Measurements from ENCODE around the gene HDAC5. TPM values are rescaled to one million over a fixed set of nuclear protein-coding genes. Genes with fewer than 3 reads are reported as not detected.

The HDAC5 gene
- total and polyA plus RNA-seq, 2 of the 8 experiments (the other 6 are each of a cell fraction or from before 2014, with no cell fraction given), result 48.5 to 54.4 TPM

DNA sequence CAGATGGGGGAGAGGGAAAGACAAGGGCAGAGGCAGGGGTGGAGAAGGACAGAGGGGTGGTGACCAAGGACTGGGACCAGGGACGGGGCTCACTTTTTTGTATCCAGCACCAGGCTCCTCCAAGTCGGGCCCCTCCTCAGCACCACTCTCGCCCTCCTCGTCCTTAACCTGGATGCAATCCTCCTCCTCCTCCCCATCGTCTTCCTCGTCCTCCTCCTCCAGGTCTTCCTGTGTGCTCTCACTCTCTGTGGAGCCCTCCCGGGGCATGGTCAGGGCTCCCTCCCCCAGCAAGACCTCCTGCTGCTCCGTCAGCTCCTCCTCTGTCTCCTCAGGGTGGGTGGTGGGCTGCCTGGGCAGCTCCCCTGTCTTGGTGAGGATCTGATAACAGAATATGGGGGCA, 36.1 kb downstream of the HDAC5 start:
- Histone ChIP-seq H3K27ac (ENCODE audit: low read depth, low read length) (peak overlapping the region; percentile 70; the same call in 1 of the 2 replicates), H2BK20ac (ENCODE audit: low read length) (no peak overlapping the region; the same call in 1 of the 2 replicates), H3K23me2 (ENCODE audit: low read depth, low read length) (peaks cover 4% of the 10 kb centered on the region; the same call in 1 of the 2 replicates), H3K18ac (ENCODE audit: extremely low read depth, low read length) (peak overlapping the region; percentile 71), H3K9ac (replicated peaks in 1 of 4; ENCODE audit: extremely low read depth in 1 of 4, low read depth in 3 of 4, low read length in 3 of 4) (peak overlapping the region in 3 of 4 experiments; percentile 1 to 62 (median 4); a peak in 1 of 7 replicates), H2BK120ac (replicated peaks; ENCODE audit: low read depth, low read length) (no peak overlapping the region), H4K20me1 (replicated peaks in 1 of 2; ENCODE audit: control insufficient read depth in 1 of 2, insufficient read depth in 2 of 2, low read length in 2 of 2) (peaks cover 0 to 2% of the 10 kb centered on the region in 2 experiments), H2BK15ac (ENCODE audit: low read length) (peak overlapping the region; percentile 65; the same call in 1 of the 2 replicates), H3K9me3 (ENCODE audit: insufficient read depth in 2 of 2, low read depth in 1 of 2, low read length in 1 of 2) (no peaks in the 10 kb centered on the region), H4K91ac (replicated peaks; ENCODE audit: insufficient read length, low read length) (peak overlapping the region; percentile 97), H3K4me3 (ENCODE audit: extremely low read depth in 1 of 4, insufficient read depth in 2 of 4, low read depth in 3 of 4, low read length in 4 of 4) (peak overlapping the region in 3 of 4 experiments; percentile 19 to 46 (median 24); a peak in 5 of 8 replicates), H4K5ac (ENCODE audit: insufficient read length, low read depth, low read length) (peak overlapping the region; percentile 83), H2BK12ac (ENCODE audit: low read depth, low read length) (peak overlapping the region; percentile 94; the same call in 1 of the 2 replicates), H2AK5ac (ENCODE audit: low read depth, low read length) (peak overlapping the region; percentile 69; the same call in 1 of the 2 replicates), H3K56ac (replicated peaks; ENCODE audit: insufficient read length, low read depth, low read length) (peak overlapping the region; percentile 3), H4K8ac (ENCODE audit: extremely low read depth, insufficient read depth, low read length) (peak overlapping the region; percentile 28; the same call in 1 of the 2 replicates), H3K4ac (replicated peaks; ENCODE audit: insufficient read length, low read depth, low read length) (peak overlapping the region; percentile 27), H3K23ac (ENCODE audit: insufficient read length) (no peak overlapping the region), H3K27me3 (replicated peaks in 1 of 4; ENCODE audit: control insufficient read depth in 3 of 4, extremely low read depth in 1 of 4, insufficient read depth in 3 of 4, low read length in 3 of 4) (no peaks in the 10 kb centered on the region), H3K4me1 (replicated peaks in 1 of 4; ENCODE audit: control insufficient read depth in 3 of 4, insufficient read depth in 4 of 4, low read length in 3 of 4) (peaks cover 3 to 18% (median 12%) of the 10 kb centered on the region in 4 experiments), H3K79me1 (ENCODE audit: low read depth, low read length) (peaks cover 5% of the 10 kb centered on the region; the same call in 1 of the 2 replicates), H3K4me2 (ENCODE audit: insufficient read depth in 1 of 2, low read depth in 2 of 2, low read length in 2 of 2) (peak overlapping the region; percentile 66 to 71), H2AFZ (ENCODE audit: low read length) (no peak overlapping the region), H2BK5ac (ENCODE audit: low read depth, low read length) (peak overlapping the region; percentile 96), H3K79me2 (ENCODE audit: control insufficient read depth in 1 of 2, insufficient read depth in 2 of 2, low read length in 2 of 2) (no peaks in the 10 kb centered on the region), H3K36me3 (ENCODE audit: control insufficient read depth in 2 of 4, insufficient read depth in 4 of 4, low read length in 3 of 4) (peaks cover 5 to 20% (median 16%) of the 10 kb centered on the region in 4 experiments; a peak in 7 of 8 replicates), H3K14ac (ENCODE audit: insufficient read length) (no peak overlapping the region)
- CTCF ChIA-PET (ENCODE audit: partially characterized antibody), result interaction anchor here (0.6 to 34.4 kb wide), 12 partner anchors 9 to 105 kb away, joined by 3 to 638 read pairs (median 4); partner anchors contain the start of genes G6PC3 and HDAC5
- POLR2A ChIA-PET (ENCODE audit: partially characterized antibody), result interaction anchor here (1.1 to 3.6 kb wide), 14 partner anchors 9 to 89 kb away, joined by 3 to 17 read pairs (median 6); partner anchors contain the start of genes G6PC3, HDAC5, LSM12 and TMEM101
- WGBS, 2 experiments (ENCODE audit: extremely low coverage in 1 of 2, insufficient coverage in 1 of 2, insufficient read length in 1 of 2, insufficient replicate concordance in 2 of 2, low coverage in 1 of 2, low lambda C conversion rate in 2 of 2, missing lambda C conversion rate in 1 of 2), result 44% methylated on average over 4 of the region's 8 CpGs; no CpG with 5 or more reads in 1 of the 2 experiments
- DNase-seq (ENCODE audit: low read depth in 1 of 2, low spot score in 2 of 2), result no peak
- no peak for FAIRE-seq
- TF ChIP-seq EGR1 (IDR thresholded peaks at IDR 0.05; ENCODE audit: borderline replicate concordance, low read depth, low read length), result 0 out of 2 replicates have a peak, but pooled peaks have one; percentile 30
- TF ChIP-seq CTCF (IDR thresholded peaks at IDR 0.05; ENCODE audit: control extremely low read depth in 1 of 3, insufficient read depth in 1 of 3, low read depth in 1 of 3, low read length in 3 of 3), result no peak
- TF ChIP-seq FOSL1 (IDR thresholded peaks at IDR 0.05; ENCODE audit: insufficient read depth, low read depth, low read length), result no peak
- TF ChIP-seq, protein P1, sequence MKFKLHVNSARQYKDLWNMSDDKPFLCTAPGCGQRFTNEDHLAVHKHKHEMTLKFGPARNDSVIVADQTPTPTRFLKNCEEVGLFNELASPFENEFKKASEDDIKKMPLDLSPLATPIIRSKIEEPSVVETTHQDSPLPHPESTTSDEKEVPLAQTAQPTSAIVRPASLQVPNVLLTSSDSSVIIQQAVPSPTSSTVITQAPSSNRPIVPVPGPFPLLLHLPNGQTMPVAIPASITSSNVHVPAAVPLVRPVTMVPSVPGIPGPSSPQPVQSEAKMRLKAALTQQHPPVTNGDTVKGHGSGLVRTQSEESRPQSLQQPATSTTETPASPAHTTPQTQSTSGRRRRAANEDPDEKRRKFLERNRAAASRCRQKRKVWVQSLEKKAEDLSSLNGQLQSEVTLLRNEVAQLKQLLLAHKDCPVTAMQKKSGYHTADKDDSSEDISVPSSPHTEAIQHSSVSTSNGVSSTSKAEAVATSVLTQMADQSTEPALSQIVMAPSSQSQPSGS (IDR thresholded peaks at IDR 0.05; ENCODE audit: low read length), result no peak
- no peak for TF ChIP-seq RFX5 (IDR thresholded peaks at IDR 0.05; ENCODE audit: borderline replicate concordance, low read depth, low read length)
- no peak; the same call in 1 of the 2 replicates for TF ChIP-seq GABPA (IDR thresholded peaks at IDR 0.05; ENCODE audit: borderline replicate concordance, insufficient read depth, low read length)
- TF ChIP-seq CEBPB (IDR thresholded peaks at IDR 0.05; ENCODE audit: low read depth, low read length), result no peak

Data from H1 (cell line).